HG02798 (cell line): Measurements from ENCODE around the gene MBTPS2.

Experiments
- ATAC-seq: cut with Tn5 transposase; IDR thresholded peaks from one replicate; pipeline ENCODE4 v1.9.1; 2021; ENCODE audit warnings: mild to moderate bottlenecking; ENCODE audit not compliant: unreplicated experiment, poor library complexity

MBTPS2 gene

DNA sequence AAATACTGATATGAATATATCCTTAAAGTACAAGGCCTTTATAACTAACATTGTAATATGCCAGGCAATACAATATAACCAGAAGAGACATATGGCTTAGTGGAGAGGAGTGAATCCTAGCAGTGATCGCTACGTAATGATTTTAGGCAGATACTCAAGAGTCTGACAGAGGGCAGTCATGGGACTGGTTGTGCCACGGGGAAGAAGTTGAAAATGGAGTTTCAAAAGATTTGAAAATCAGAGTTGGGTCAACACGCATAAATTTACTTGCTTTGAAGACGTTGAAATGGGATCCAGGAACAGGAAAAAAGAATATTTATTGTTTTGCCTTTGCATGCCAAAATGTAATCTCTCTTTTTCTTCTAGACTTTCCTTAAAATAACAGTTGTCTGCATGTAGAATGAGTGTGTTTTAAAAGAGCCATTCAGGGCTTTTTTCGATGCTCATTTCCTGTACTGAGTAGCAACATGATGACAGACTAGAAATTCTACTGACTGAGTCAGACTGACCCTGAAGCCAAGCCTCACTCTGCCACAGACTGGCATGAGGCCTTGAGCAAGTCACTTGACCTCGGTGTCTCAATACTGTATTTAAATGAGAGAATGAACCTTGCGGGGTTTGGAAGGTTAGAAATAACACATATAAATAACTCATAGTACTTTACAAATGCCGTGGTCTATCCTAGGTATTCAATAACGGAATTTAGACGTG lies 93.0 kb downstream of the MBTPS2 start:
- ATAC-seq: no peak

DNA sequence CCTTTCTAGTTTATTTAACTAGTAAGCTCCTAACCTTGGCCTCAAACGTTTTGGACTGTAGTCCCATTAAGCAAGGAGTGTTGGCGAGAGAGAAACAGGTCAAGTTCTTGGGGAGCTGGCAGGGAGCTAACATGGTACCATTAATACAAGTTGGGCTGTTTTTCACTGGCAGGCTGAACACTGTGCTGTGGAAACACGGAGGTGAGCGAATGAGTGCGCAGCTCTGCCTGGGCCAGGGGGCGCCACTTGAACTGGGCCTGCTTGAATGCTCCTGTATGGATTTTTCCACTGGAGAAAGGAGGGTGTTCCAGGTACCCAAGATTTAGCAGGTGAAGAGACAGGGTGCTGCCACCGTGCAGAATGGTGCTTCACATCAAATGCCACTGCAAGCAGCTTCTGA lies 93.7 kb downstream of the MBTPS2 start:
- ATAC-seq: no peak

DNA sequence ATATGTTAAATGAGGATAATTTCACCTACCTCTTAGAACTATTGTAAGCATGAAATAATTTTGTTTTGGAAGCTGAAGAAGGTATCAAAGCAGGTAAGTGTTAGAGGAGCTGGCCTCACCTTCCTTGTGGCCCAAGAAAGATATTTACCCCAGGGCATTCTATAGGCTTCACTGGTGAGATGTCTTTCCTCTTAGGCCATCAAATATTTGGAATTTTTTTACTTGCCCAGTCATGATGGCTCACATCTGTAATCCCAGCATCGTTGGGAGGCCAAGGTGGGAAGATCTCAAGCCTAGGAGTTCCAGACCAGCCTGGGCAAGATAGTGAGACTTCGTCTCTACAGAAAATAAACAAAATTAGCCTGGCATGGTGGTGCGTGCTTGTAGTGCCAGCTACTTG lies 95.0 kb downstream of the MBTPS2 start:
- ATAC-seq: no peak
